ENCODE measurements around the gene FOXF2. TPM values are rescaled to one million over a fixed set of nuclear protein-coding genes. Genes with fewer than 3 reads are reported as not detected.

The FOXF2 gene
- total and polyA plus RNA-seq, 2 donors (not counting 3 experiments of a cell fraction or from before 2014, with no cell fraction given) = not detected

- no peak overlapping the region for H2AFZ ChIP-seq (ENCODE audit: low read depth, low read length)
- H3K9ac ChIP-seq (replicated peaks; ENCODE audit: extremely low read depth, insufficient read depth, low read length) = no peak overlapping the region
- no peaks in the 10 kb centered on the region for H3K9me1 ChIP-seq (replicated peaks; ENCODE audit: control insufficient read depth, extremely low read depth, insufficient read depth, low read length)
- H3K27me3 ChIP-seq (ENCODE audit: control insufficient read depth in 2 of 2, insufficient read depth in 2 of 2, low read length in 2 of 2) = no peaks in the 10 kb centered on the region
- dilution Hi-C loops (cut with MboI; ENCODE audit: extremely low pct_ligation_motif_present, low sequenced_read_pairs) (no loop called here), intact Hi-C loops (cut with micrococcal nuclease) (loop anchor here (1.0 to 2.0 kb wide), 4 partner anchors 39 to 1248 kb away; no protein-coding TSS in a partner anchor)
- TF ChIP-seq FOS (IDR thresholded peaks at IDR 0.05; ENCODE audit: borderline replicate concordance, insufficient read depth, low read length) (peak; percentile 28), MYC (IDR thresholded peaks at IDR 0.05; ENCODE audit: low read depth, low read length) (no peak), GATA2 (IDR thresholded peaks at IDR 0.05; ENCODE audit: insufficient read depth, insufficient read length, low read depth, low read length) (no peak)
- TF ChIP-seq, protein P1, sequence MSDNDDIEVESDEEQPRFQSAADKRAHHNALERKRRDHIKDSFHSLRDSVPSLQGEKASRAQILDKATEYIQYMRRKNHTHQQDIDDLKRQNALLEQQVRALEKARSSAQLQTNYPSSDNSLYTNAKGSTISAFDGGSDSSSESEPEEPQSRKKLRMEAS (IDR thresholded peaks at IDR 0.05; ENCODE audit: insufficient read depth, insufficient read length) = no peak
- no peak overlapping the region for H3K27ac ChIP-seq (ENCODE audit: insufficient read depth, low read depth, low read length)
- H3K79me2 ChIP-seq (ENCODE audit: control insufficient read depth, insufficient read depth, low read length) = no peaks in the 10 kb centered on the region
- BruUV-seq (replicated peaks) = no TSS peak
- H3K4me2 ChIP-seq (ENCODE audit: insufficient read depth, low read length) = no peak overlapping the region
- POLR2A ChIA-PET = no interaction called here
- no peaks in the 10 kb centered on the region for H3K9me3 ChIP-seq (replicated peaks; ENCODE audit: control insufficient read depth, insufficient read depth, low read length)
- DNase-seq (ENCODE audit: low read depth, low spot score) (peak; percentile 7), FAIRE-seq (peak; percentile 80)
- H3K4me1 ChIP-seq (ENCODE audit: control insufficient read depth, extremely low read depth, insufficient read depth, low read length) = no peaks in the 10 kb centered on the region
- no peaks in the 10 kb centered on the region for H4K20me1 ChIP-seq (replicated peaks; ENCODE audit: control insufficient read depth, extremely low read depth, insufficient read depth, low read length)
- CTCF ChIA-PET = interaction anchor here (0.8 to 3.3 kb wide), 12 partner anchors 9 to 1248 kb away, joined by 3 to 48 read pairs (median 19); no protein-coding TSS in a partner anchor
- H3K4me3 ChIP-seq (replicated peaks in 1 of 3; ENCODE audit: insufficient read depth in 1 of 3, low read depth in 1 of 3, low read length in 3 of 3) = no peak overlapping the region
- H3K36me3 ChIP-seq (ENCODE audit: control insufficient read depth in 2 of 2, extremely low read depth in 1 of 2, insufficient read depth in 2 of 2, low read length in 2 of 2) = no peaks in the 10 kb centered on the region
These were observed 46.4 kb downstream of the FOXF2 start for GRCh38 chr6:1435806-1436205.

GRCh38 chr6:1436334-1437306 lies 47.2 kb downstream of the FOXF2 start:
- TF ChIP-seq FOS (IDR thresholded peaks at IDR 0.05; ENCODE audit: borderline replicate concordance, insufficient read depth, low read length) (no peak), POLR2A (IDR thresholded peaks at IDR 0.05; ENCODE audit: low read depth, low read length) (no peak)
- TF ChIP-seq, protein P2, sequence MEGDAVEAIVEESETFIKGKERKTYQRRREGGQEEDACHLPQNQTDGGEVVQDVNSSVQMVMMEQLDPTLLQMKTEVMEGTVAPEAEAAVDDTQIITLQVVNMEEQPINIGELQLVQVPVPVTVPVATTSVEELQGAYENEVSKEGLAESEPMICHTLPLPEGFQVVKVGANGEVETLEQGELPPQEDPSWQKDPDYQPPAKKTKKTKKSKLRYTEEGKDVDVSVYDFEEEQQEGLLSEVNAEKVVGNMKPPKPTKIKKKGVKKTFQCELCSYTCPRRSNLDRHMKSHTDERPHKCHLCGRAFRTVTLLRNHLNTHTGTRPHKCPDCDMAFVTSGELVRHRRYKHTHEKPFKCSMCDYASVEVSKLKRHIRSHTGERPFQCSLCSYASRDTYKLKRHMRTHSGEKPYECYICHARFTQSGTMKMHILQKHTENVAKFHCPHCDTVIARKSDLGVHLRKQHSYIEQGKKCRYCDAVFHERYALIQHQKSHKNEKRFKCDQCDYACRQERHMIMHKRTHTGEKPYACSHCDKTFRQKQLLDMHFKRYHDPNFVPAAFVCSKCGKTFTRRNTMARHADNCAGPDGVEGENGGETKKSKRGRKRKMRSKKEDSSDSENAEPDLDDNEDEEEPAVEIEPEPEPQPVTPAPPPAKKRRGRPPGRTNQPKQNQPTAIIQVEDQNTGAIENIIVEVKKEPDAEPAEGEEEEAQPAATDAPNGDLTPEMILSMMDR (IDR thresholded peaks at IDR 0.05; ENCODE audit: extremely low read depth in 1 of 2, insufficient read depth in 1 of 2, low read depth in 1 of 2, low read length in 2 of 2) = peak; percentile 56 to 67
- DNase-seq (ENCODE audit: low read depth, low spot score) (peak; percentile 70), FAIRE-seq (peak; percentile 93)
- no peak overlapping the region for H3K9ac ChIP-seq (replicated peaks; ENCODE audit: extremely low read depth, insufficient read depth, low read length)
- no peaks in the 10 kb centered on the region for H3K27me3 ChIP-seq (ENCODE audit: control insufficient read depth in 2 of 2, insufficient read depth in 2 of 2, low read length in 2 of 2)
- H3K79me2 ChIP-seq (ENCODE audit: control insufficient read depth, insufficient read depth, low read length) = no peaks in the 10 kb centered on the region
- ChIA-PET CTCF (interaction anchor here (0.5 to 3.3 kb wide), 40 partner anchors 9 to 1252 kb away, joined by 3 to 48 read pairs (median 4); no protein-coding TSS in a partner anchor), POLR2A (no interaction called here)
- no peaks in the 10 kb centered on the region for H3K4me1 ChIP-seq (ENCODE audit: control insufficient read depth, extremely low read depth, insufficient read depth, low read length)
- H3K36me3 ChIP-seq (ENCODE audit: control insufficient read depth in 2 of 2, extremely low read depth in 1 of 2, insufficient read depth in 2 of 2, low read length in 2 of 2) = no peaks in the 10 kb centered on the region
- no TSS peak for BruUV-seq (replicated peaks)
- dilution Hi-C loops (cut with MboI; ENCODE audit: extremely low pct_ligation_motif_present, low sequenced_read_pairs) (no loop called here), intact Hi-C loops (cut with micrococcal nuclease) (loop anchor here (1.0 to 2.0 kb wide), 4 partner anchors 40 to 1248 kb away; no protein-coding TSS in a partner anchor)
- H3K9me1 ChIP-seq (replicated peaks; ENCODE audit: control insufficient read depth, extremely low read depth, insufficient read depth, low read length) = no peaks in the 10 kb centered on the region
- no peak overlapping the region for H3K4me2 ChIP-seq (ENCODE audit: insufficient read depth, low read length)
- no peaks in the 10 kb centered on the region for H4K20me1 ChIP-seq (replicated peaks; ENCODE audit: control insufficient read depth, extremely low read depth, insufficient read depth, low read length)
- no peak overlapping the region for H3K27ac ChIP-seq (ENCODE audit: insufficient read depth, low read depth, low read length)
- no peak overlapping the region for H2AFZ ChIP-seq (ENCODE audit: low read depth, low read length)
- no peaks in the 10 kb centered on the region for H3K9me3 ChIP-seq (replicated peaks; ENCODE audit: control insufficient read depth, insufficient read depth, low read length)
- no peak overlapping the region for H3K4me3 ChIP-seq (replicated peaks in 1 of 3; ENCODE audit: insufficient read depth in 1 of 3, low read depth in 1 of 3, low read length in 3 of 3)
